GM18519 (cell line): ENCODE data around the gene LYPD6.
"Not testable (repeated sequence)": the region's sequence is repeated elsewhere in the genome, so short reads cannot be mapped to it uniquely, and the experiment has no call there.

ENCODE experiments used
- ATAC-seq: cut with Tn5 transposase; IDR thresholded peaks from one replicate; pipeline ENCODE4 v1.9.1; 2021; ENCODE audit warnings: mild to moderate bottlenecking, moderate library complexity; ENCODE audit not compliant: unreplicated experiment, low FRiP score

LYPD6 gene

GRCh38 chr2:149330127-149331022 is at the start of gene LYPD6:
TSS of gene LYPD6 (plus strand) at chr2:149330587. CDS start at chr2:149437709, 107,122 bp downstream.
- peak; percentile 78 for ATAC-seq

- ATAC-seq: no peak
These were observed 48.9 kb upstream of the LYPD6 start for GRCh38 chr2:149281441-149281840.

GRCh38 chr2:149290662-149291061 is 39.7 kb upstream of the LYPD6 start:
- ATAC-seq: no peak

GRCh38 chr2:149291881-149292280 is 38.5 kb upstream of the LYPD6 start:
- no peak for ATAC-seq

GRCh38 chr2:149296031-149296430 is 34.4 kb upstream of the LYPD6 start:
- ATAC-seq: no peak

- no peak for ATAC-seq
These were observed 23.4 kb upstream of the LYPD6 start for GRCh38 chr2:149307014-149307413.

- ATAC-seq: no peak
These were observed 20.0 kb upstream of the LYPD6 start for GRCh38 chr2:149310349-149310748.

- ATAC-seq: no peak
These were observed 18.3 kb upstream of the LYPD6 start for GRCh38 chr2:149312039-149312438.

- peak; percentile 92 for ATAC-seq
These were observed 16.8 kb upstream of the LYPD6 start for GRCh38 chr2:149313512-149313972.

- ATAC-seq: no peak
These were observed 15.7 kb upstream of the LYPD6 start for GRCh38 chr2:149314687-149315086.

GRCh38 chr2:149315461-149315860 is 14.9 kb upstream of the LYPD6 start:
- ATAC-seq: no peak

GRCh38 chr2:149318566-149318965 is 11.8 kb upstream of the LYPD6 start:
- ATAC-seq: not testable (repeated sequence)

- ATAC-seq: no peak
These were observed 10.0 kb upstream of the LYPD6 start for GRCh38 chr2:149320362-149320761.

- no peak for ATAC-seq
These were observed 1.3 kb upstream of the LYPD6 start for GRCh38 chr2:149329068-149329467.

- ATAC-seq: no peak
These were observed 779 bp upstream of the LYPD6 start for GRCh38 chr2:149329489-149330126.

- ATAC-seq: no peak
These were observed 625 bp downstream of the LYPD6 start for GRCh38 chr2:149331023-149331400.

- no peak for ATAC-seq
These were observed 2.0 kb downstream of the LYPD6 start for GRCh38 chr2:149332364-149332763.

- no peak for ATAC-seq
These were observed 3.2 kb downstream of the LYPD6 start for GRCh38 chr2:149333636-149334035.

- ATAC-seq: no peak
These were observed 3.8 kb downstream of the LYPD6 start for GRCh38 chr2:149334156-149334555.

- ATAC-seq: no peak
These were observed 8.9 kb downstream of the LYPD6 start for GRCh38 chr2:149339324-149339723.

- ATAC-seq: no peak
These were observed 12.1 kb downstream of the LYPD6 start for GRCh38 chr2:149342509-149342908.

GRCh38 chr2:149344105-149344504 is 13.7 kb downstream of the LYPD6 start:
- ATAC-seq: no peak
